Measurements from ENCODE around the gene TLCD1.

Gene TLCD1

GRCh38 chr17:28686296-28686695 is 39.7 kb downstream of the TLCD1 start:
- Histone ChIP-seq H3K27me3 (ENCODE audit: control insufficient read depth in 5 of 5, insufficient read depth in 4 of 5, low read length in 5 of 5) (no peaks in the 10 kb centered on the region), H3K36me3 (ENCODE audit: control insufficient read depth in 5 of 5, insufficient read depth in 5 of 5, low read length in 5 of 5) (peaks cover 33 to 99% (median 97%) of the 10 kb centered on the region in 5 donors), H3K4me3 (ENCODE audit: low read depth in 1 of 5, low read length in 5 of 5) (no peak overlapping the region), H3K27ac (ENCODE audit: low read depth, low read length) (no peak overlapping the region), H3K4me1 (ENCODE audit: control insufficient read depth in 5 of 5, insufficient read depth in 5 of 5, low read length in 5 of 5) (no peaks in the 10 kb centered on the region), H3K9me3 (ENCODE audit: control insufficient read depth in 5 of 5, low read length in 5 of 5) (no peaks in the 10 kb centered on the region), H3K9ac (ENCODE audit: low read length in 5 of 5) (no peak overlapping the region)

- peaks cover 35 to 99% (median 97%) of the 10 kb centered on the region in 5 donors for H3K36me3 ChIP-seq (ENCODE audit: control insufficient read depth in 5 of 5, insufficient read depth in 5 of 5, low read length in 5 of 5)
- H3K9me3 ChIP-seq (ENCODE audit: control insufficient read depth in 5 of 5, low read length in 5 of 5), result no peaks in the 10 kb centered on the region
Observed at GRCh38 chr17:28685366-28685765, 40.7 kb downstream of the TLCD1 start.

GRCh38 chr17:28684963-28685362 is 41.1 kb downstream of the TLCD1 start:
- Histone ChIP-seq H3K9me3 (ENCODE audit: control insufficient read depth in 5 of 5, low read length in 5 of 5) (no peaks in the 10 kb centered on the region), H3K4me1 (ENCODE audit: control insufficient read depth in 5 of 5, insufficient read depth in 5 of 5, low read length in 5 of 5) (no peaks in the 10 kb centered on the region), H3K27me3 (ENCODE audit: control insufficient read depth in 5 of 5, insufficient read depth in 4 of 5, low read length in 5 of 5) (no peaks in the 10 kb centered on the region), H3K9ac (ENCODE audit: low read length in 5 of 5) (peak overlapping the region in 1 of 5 donors; percentile 13), H3K4me3 (ENCODE audit: low read depth in 1 of 5, low read length in 5 of 5) (no peak overlapping the region), H3K36me3 (ENCODE audit: control insufficient read depth in 5 of 5, insufficient read depth in 5 of 5, low read length in 5 of 5) (peaks cover 32 to 99% (median 94%) of the 10 kb centered on the region in 5 donors), H3K27ac (ENCODE audit: low read depth, low read length) (no peak overlapping the region)

More at GRCh38 chr17:28685366-28685765, 40.7 kb downstream of the TLCD1 start:
- no peaks in the 10 kb centered on the region for H3K27me3 ChIP-seq (ENCODE audit: control insufficient read depth in 5 of 5, insufficient read depth in 4 of 5, low read length in 5 of 5)
- no peak overlapping the region for H3K4me3 ChIP-seq (ENCODE audit: low read depth in 1 of 5, low read length in 5 of 5)
- peak overlapping the region in 1 of 5 donors; percentile 13 for H3K9ac ChIP-seq (ENCODE audit: low read length in 5 of 5)
- no peaks in the 10 kb centered on the region for H3K4me1 ChIP-seq (ENCODE audit: control insufficient read depth in 5 of 5, insufficient read depth in 5 of 5, low read length in 5 of 5)
- H3K27ac ChIP-seq (ENCODE audit: low read depth, low read length), result no peak overlapping the region

GRCh38 chr17:28682655-28683054 is 43.4 kb downstream of the TLCD1 start:
- Histone ChIP-seq H3K27me3 (ENCODE audit: control insufficient read depth in 5 of 5, insufficient read depth in 4 of 5, low read length in 5 of 5) (no peaks in the 10 kb centered on the region), H3K27ac (ENCODE audit: low read depth, low read length) (no peak overlapping the region), H3K9me3 (ENCODE audit: control insufficient read depth in 5 of 5, low read length in 5 of 5) (no peaks in the 10 kb centered on the region), H3K9ac (ENCODE audit: low read length in 5 of 5) (no peak overlapping the region), H3K36me3 (ENCODE audit: control insufficient read depth in 5 of 5, insufficient read depth in 5 of 5, low read length in 5 of 5) (peaks cover 24 to 98% (median 92%) of the 10 kb centered on the region in 5 donors), H3K4me3 (ENCODE audit: low read depth in 1 of 5, low read length in 5 of 5) (no peak overlapping the region), H3K4me1 (ENCODE audit: control insufficient read depth in 5 of 5, insufficient read depth in 5 of 5, low read length in 5 of 5) (no peaks in the 10 kb centered on the region)

GRCh38 chr17:28675980-28676379 is 50.1 kb downstream of the TLCD1 start:
- Histone ChIP-seq H3K9ac (ENCODE audit: low read length in 5 of 5) (no peak overlapping the region), H3K4me1 (ENCODE audit: control insufficient read depth in 5 of 5, insufficient read depth in 5 of 5, low read length in 5 of 5) (no peaks in the 10 kb centered on the region), H3K27me3 (ENCODE audit: control insufficient read depth in 5 of 5, insufficient read depth in 4 of 5, low read length in 5 of 5) (no peaks in the 10 kb centered on the region), H3K4me3 (ENCODE audit: low read depth in 1 of 5, low read length in 5 of 5) (no peak overlapping the region), H3K27ac (ENCODE audit: low read depth, low read length) (no peak overlapping the region), H3K9me3 (ENCODE audit: control insufficient read depth in 5 of 5, low read length in 5 of 5) (no peaks in the 10 kb centered on the region), H3K36me3 (ENCODE audit: control insufficient read depth in 5 of 5, insufficient read depth in 5 of 5, low read length in 5 of 5) (peaks cover 37 to 100% (median 92%) of the 10 kb centered on the region in 5 donors)

- Histone ChIP-seq H3K4me3 (ENCODE audit: low read depth in 1 of 5, low read length in 5 of 5) (no peak overlapping the region), H3K27ac (ENCODE audit: low read depth, low read length) (no peak overlapping the region), H3K9ac (ENCODE audit: low read length in 5 of 5) (no peak overlapping the region), H3K36me3 (ENCODE audit: control insufficient read depth in 5 of 5, insufficient read depth in 5 of 5, low read length in 5 of 5) (peaks cover 39 to 99% (median 90%) of the 10 kb centered on the region in 5 donors), H3K9me3 (ENCODE audit: control insufficient read depth in 5 of 5, low read length in 5 of 5) (no peaks in the 10 kb centered on the region), H3K27me3 (ENCODE audit: control insufficient read depth in 5 of 5, insufficient read depth in 4 of 5, low read length in 5 of 5) (no peaks in the 10 kb centered on the region), H3K4me1 (ENCODE audit: control insufficient read depth in 5 of 5, insufficient read depth in 5 of 5, low read length in 5 of 5) (no peaks in the 10 kb centered on the region)
Observed at GRCh38 chr17:28675490-28675889, 50.5 kb downstream of the TLCD1 start.

Measured in subcutaneous abdominal adipose tissue (tissue), 5 donors.